NCI-H510A (cell line): ENCODE measurements around the gene GLP1R.
A peak's percentile ranks its signal among the peaks of the same experiment; 100 is the strongest.

Experiments
- DNase-seq: peaks from one replicate; lab custom pipeline; 2025; lab: John Stamatoyannopoulos, UW

The GLP1R gene

GRCh38 chr6:39044181-39044580, 4.4 kb upstream of the GLP1R start:
- DNase-seq = no peak

- no peak for DNase-seq
Observed at GRCh38 chr6:39047434-39048327, 900 bp upstream of the GLP1R start.

- DNase-seq = no peak
Observed at GRCh38 chr6:39049575-39050283, 1.1 kb downstream of the GLP1R start.

- no peak for DNase-seq
Observed at GRCh38 chr6:39050453-39051112, 2.0 kb downstream of the GLP1R start.

- no peak for DNase-seq
Observed at GRCh38 chr6:39051399-39052122, 3.0 kb downstream of the GLP1R start.

GRCh38 chr6:39053016-39053624, 4.5 kb downstream of the GLP1R start:
- no peak for DNase-seq

- DNase-seq = no peak
Observed at GRCh38 chr6:39053854-39054576, 5.4 kb downstream of the GLP1R start.

- no peak for DNase-seq
Observed at GRCh38 chr6:39054577-39055142, 6.1 kb downstream of the GLP1R start.

GRCh38 chr6:39055661-39056060, 7.1 kb downstream of the GLP1R start:
- no peak for DNase-seq

GRCh38 chr6:39056191-39056590, 7.6 kb downstream of the GLP1R start:
- no peak for DNase-seq

GRCh38 chr6:39056681-39057080, 8.1 kb downstream of the GLP1R start:
- DNase-seq = no peak

- no peak for DNase-seq
Observed at GRCh38 chr6:39057251-39058155, 8.9 kb downstream of the GLP1R start.

GRCh38 chr6:39058471-39059147, 10.0 kb downstream of the GLP1R start:
- DNase-seq = no peak

- no peak for DNase-seq
Observed at GRCh38 chr6:39059496-39060310, 11.1 kb downstream of the GLP1R start.

GRCh38 chr6:39060467-39061160, 12.0 kb downstream of the GLP1R start:
- no peak for DNase-seq

GRCh38 chr6:39061182-39061581, 12.6 kb downstream of the GLP1R start:
- DNase-seq = peak; percentile 59

- DNase-seq = no peak
Observed at GRCh38 chr6:39061588-39061987, 13.0 kb downstream of the GLP1R start.
